Calu3 (cell line): Measurements from ENCODE around the gene ZBTB20. TPM values are rescaled to one million over a fixed set of nuclear protein-coding genes. Genes with fewer than 3 reads are reported as not detected.

ENCODE experiments used
- BruUV-seq: library from RNA; stranded (reverse); fragments of 400-500 nt; replicated peaks from 2 replicates; lab custom pipeline; 2021; lab: Mats Ljungman, UMichigan
- CTCF ChIA-PET: fragments of 300-600 bp; sonication (Branson Sonifier 250); formaldehyde crosslinking; loops from one replicate; lab custom pipeline; 2022; ENCODE audit warnings: antibody characterized with exemption; lab: Charles Lee
- DNase-seq: peaks from one replicate; pipeline ENCODE4 v3.0.0; 2022
- H3K27ac Mint-ChIP-seq: one replicate; pipeline ENCODE4 v1.8.0; 2022; ENCODE audit warnings: mixed read lengths; ENCODE audit not compliant: unreplicated experiment
- H3K27me3 Mint-ChIP-seq: one replicate; pipeline ENCODE4 v1.8.0; 2022; ENCODE audit warnings: mixed read lengths; ENCODE audit not compliant: unreplicated experiment
- H3K36me3 Mint-ChIP-seq: one replicate; pipeline ENCODE4 v1.8.0; 2022; ENCODE audit warnings: mild to moderate bottlenecking, moderate library complexity, mixed read lengths; ENCODE audit not compliant: insufficient read depth, unreplicated experiment
- H3K4me1 Mint-ChIP-seq: one replicate; pipeline ENCODE4 v1.8.0; 2022; ENCODE audit warnings: mild to moderate bottlenecking, low read depth, mixed read lengths; ENCODE audit not compliant: unreplicated experiment
- H3K4me3 Mint-ChIP-seq: one replicate; pipeline ENCODE4 v1.8.0; 2022; ENCODE audit warnings: mild to moderate bottlenecking, low read depth, moderate library complexity, mixed read lengths; ENCODE audit not compliant: unreplicated experiment
- H3K9me3 Mint-ChIP-seq: one replicate; pipeline ENCODE4 v1.8.0; 2022; ENCODE audit warnings: low read depth, mixed read lengths; ENCODE audit not compliant: unreplicated experiment
- CTCF ChIP-seq: fragments of 200-600 bp; IDR thresholded peaks from one replicate; pipeline ENCODE4 v1.8.0; 2022; ENCODE audit warnings: antibody characterized with exemption; ENCODE audit not compliant: unreplicated experiment
- intact Hi-C: fragments of 100-400 bp; cut with micrococcal nuclease; formaldehyde crosslinking; loops from one replicate; pipeline ENCODE4 v1.10.0; 2022; ENCODE audit not compliant: unreplicated experiment
- total RNA-seq: library from RNA; stranded (reverse); gene quantifications from 2 replicates; pipeline ENCODE4 v1.2.3, GENCODE V29; 2022

The ZBTB20 gene
- total RNA-seq, 1 experiment from 2014 or later, result 24.1 TPM

DNA sequence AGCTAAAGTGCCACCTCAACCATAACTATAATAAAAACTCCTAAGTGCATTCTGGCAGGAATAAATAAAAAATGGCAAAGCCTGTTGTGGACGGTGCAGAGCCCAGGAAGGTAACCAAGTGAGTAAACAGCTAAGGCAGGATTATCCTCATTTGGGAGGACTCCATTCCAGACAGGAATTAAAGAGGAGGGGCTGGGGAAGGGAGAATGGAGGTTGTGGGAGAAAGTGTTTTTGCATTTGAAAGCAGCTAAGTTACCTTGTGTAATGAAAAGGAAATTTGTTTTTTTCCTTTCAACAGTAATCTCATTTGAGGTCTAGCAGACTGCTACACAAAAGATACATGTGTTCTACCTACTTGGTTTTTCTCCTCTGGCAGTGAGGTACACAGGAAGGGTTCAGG is 604.7 kb downstream of the ZBTB20 start:
- H3K27me3 Mint-ChIP-seq, result no peaks in the 10 kb centered on the region
- no peaks in the 10 kb centered on the region for H3K36me3 Mint-ChIP-seq
- intact Hi-C loops, result no loop called here
- H3K4me3 Mint-ChIP-seq, result no peak overlapping the region
- BruUV-seq, result no TSS peak
- no peak for DNase-seq
- CTCF ChIA-PET, result interaction anchor here (1.4 kb wide), 1 partner anchor 9 kb away, joined by 3 read pairs; no protein-coding TSS in a partner anchor
- H3K9me3 Mint-ChIP-seq, result peaks cover 2% of the 10 kb centered on the region
- TF ChIP-seq CTCF, result no peak
- H3K27ac Mint-ChIP-seq, result no peak overlapping the region
- H3K4me1 Mint-ChIP-seq, result peaks cover 12% of the 10 kb centered on the region

DNA sequence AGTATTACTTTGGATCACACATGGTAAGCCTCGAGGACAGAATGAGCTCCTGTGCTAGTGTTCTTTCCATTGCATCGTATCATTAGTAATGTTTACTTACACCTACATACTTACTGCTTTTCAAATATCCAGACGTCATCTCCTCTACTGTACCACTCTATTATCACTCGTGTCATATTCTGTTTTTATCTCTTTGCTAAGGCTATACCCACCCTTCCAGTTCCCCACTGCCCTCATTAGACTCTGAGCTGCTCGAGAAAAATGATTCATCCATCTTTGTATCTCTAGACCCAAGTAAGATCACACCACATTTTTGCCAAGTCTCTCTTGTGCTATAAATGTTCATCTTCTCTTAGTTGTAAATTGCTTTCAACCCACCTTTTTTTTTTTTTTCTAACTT is 607.6 kb downstream of the ZBTB20 start:
- peaks cover 3% of the 10 kb centered on the region for H3K9me3 Mint-ChIP-seq

DNA sequence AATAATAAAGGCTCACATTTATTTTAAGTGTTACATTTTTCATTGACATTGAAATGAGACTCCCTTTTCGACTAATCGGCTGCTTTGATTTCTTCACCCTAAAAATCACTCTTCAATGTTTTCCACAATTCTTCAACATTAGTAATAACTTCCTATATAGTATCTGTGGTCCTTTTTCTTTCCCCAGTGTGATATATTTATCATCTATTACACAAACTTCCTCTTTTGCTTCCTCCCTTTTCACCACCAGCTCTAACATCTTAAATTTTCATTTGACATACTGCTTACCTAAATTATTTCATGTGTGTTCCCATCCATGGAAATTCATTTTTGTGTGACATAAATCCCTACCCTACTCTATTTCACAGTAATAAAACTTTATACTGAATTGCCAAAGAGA is 608.9 kb downstream of the ZBTB20 start:
- no TSS peak for BruUV-seq
- no peak for TF ChIP-seq CTCF
- no peaks in the 10 kb centered on the region for H3K4me1 Mint-ChIP-seq
- intact Hi-C loops, result no loop called here
- no peak for DNase-seq
- H3K27me3 Mint-ChIP-seq, result no peaks in the 10 kb centered on the region
- H3K9me3 Mint-ChIP-seq, result peaks cover 3% of the 10 kb centered on the region
- CTCF ChIA-PET, result interaction anchor here (0.6 kb wide), 1 partner anchor 29 kb away, joined by 5 read pairs; no protein-coding TSS in a partner anchor
- no peak overlapping the region for H3K4me3 Mint-ChIP-seq
- H3K27ac Mint-ChIP-seq, result no peak overlapping the region
- no peaks in the 10 kb centered on the region for H3K36me3 Mint-ChIP-seq

More for the DNA sequence above, 607.6 kb downstream of the ZBTB20 start:
- Mint-ChIP-seq H3K4me1 (peaks cover 4% of the 10 kb centered on the region), H3K4me3 (no peak overlapping the region), H3K36me3 (no peaks in the 10 kb centered on the region), H3K27ac (no peak overlapping the region), H3K27me3 (no peaks in the 10 kb centered on the region)
- no peak for TF ChIP-seq CTCF
- intact Hi-C loops, result no loop called here
- CTCF ChIA-PET, result no interaction called here
- BruUV-seq, result no TSS peak
- no peak for DNase-seq

DNA sequence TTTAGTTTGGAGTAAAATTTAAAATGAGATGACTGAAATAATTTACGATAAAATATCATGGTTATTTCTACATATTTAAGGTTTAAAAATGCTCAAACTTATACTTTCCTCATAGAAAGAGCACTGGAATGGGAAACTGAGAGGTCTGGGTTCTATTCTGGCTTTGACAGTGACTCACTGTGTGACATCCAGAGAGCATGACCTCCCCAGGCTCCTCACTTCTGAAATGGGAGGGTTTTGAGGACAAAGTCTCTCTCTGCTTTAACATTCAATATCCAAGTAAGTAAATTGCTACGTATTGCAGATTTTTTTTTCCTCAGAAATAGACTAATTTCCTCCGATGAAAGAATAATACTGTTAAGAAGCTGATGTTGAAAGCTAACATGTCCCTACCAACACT is 618.6 kb downstream of the ZBTB20 start:
- Mint-ChIP-seq H3K9me3 (no peaks in the 10 kb centered on the region), H3K4me1 (no peaks in the 10 kb centered on the region), H3K27me3 (no peaks in the 10 kb centered on the region), H3K27ac (no peak overlapping the region), H3K4me3 (no peak overlapping the region), H3K36me3 (no peaks in the 10 kb centered on the region)
- CTCF ChIA-PET, result interaction anchor here (0.7 to 0.8 kb wide), 2 partner anchors 29 to 420 kb away, joined by 3 to 6 read pairs; no protein-coding TSS in a partner anchor
- intact Hi-C loops, result no loop called here
- no peak for TF ChIP-seq CTCF
- BruUV-seq, result no TSS peak
- no peak for DNase-seq
